Upper lobe of right lung (tissue), 1 donor: ENCODE results near the gene SLC1A7. TPM values are rescaled to one million over a fixed set of nuclear protein-coding genes. Genes with fewer than 3 reads are reported as not detected.

ENCODE experiments used
- ATAC-seq: fragments of 200-7000 bp; cut with Tn5 transposase; one replicate; pipeline ENCODE4 v1.9.1; 2020; ENCODE audit warnings: mild to moderate bottlenecking, moderate library complexity
- DNase-seq: peaks from one replicate; pipeline ENCODE4 v3.0.0-alpha.2; 2020
- H3K27ac ChIP-seq: fragments of 200-600 bp; one replicate; pipeline ENCODE4 v1.8.0; 2022
- H3K27me3 ChIP-seq: fragments of 200-600 bp; one replicate; pipeline ENCODE4 v1.8.0; 2022; ENCODE audit warnings: mild to moderate bottlenecking
- H3K36me3 ChIP-seq: fragments of 200-600 bp; one replicate; pipeline ENCODE4 v1.8.0; 2022
- H3K4me1 ChIP-seq: fragments of 200-600 bp; one replicate; pipeline ENCODE4 v1.8.0; 2022
- H3K4me3 ChIP-seq: fragments of 200-600 bp; one replicate; pipeline ENCODE4 v1.8.0; 2022; ENCODE audit warnings: mild to moderate bottlenecking
- H3K9me3 ChIP-seq: fragments of 200-600 bp; one replicate; pipeline ENCODE4 v1.8.0; 2022
- CTCF ChIP-seq: fragments of 200-600 bp; IDR thresholded peaks from one replicate; pipeline ENCODE4 v1.8.0; 2022; ENCODE audit warnings: antibody characterized with exemption
- intact Hi-C: fragments of 100-400 bp; cut with DNase I; formaldehyde crosslinking; loops from one replicate; pipeline ENCODE4 v1.11.0; 2022
- total RNA-seq: library from RNA; stranded (reverse); fragmentation: NEBNext Ultra II Directional; extraction: Animal tissue kit (Norgen Biotek cat#: 25700); gene quantifications from one replicate; pipeline ENCODE4 v1.2.1, GENCODE V29; 2021
- donor health status: DM: no; HTN: yes; CAD: no; lungs with severe emphysema.

The SLC1A7 gene
- total RNA-seq, 1 donor from 2014 or later = 0.26 TPM

- Histone ChIP-seq H3K36me3 (no peaks in the 10 kb centered on the region), H3K4me3 (no peak overlapping the region), H3K9me3 (no peaks in the 10 kb centered on the region), H3K27me3 (no peaks in the 10 kb centered on the region), H3K4me1 (peaks cover 10% of the 10 kb centered on the region), H3K27ac (no peak overlapping the region)
- DNase-seq = no peak
- intact Hi-C loops = no loop called here
- ATAC-seq = no peak
- TF ChIP-seq CTCF = no peak
Observed at GRCh38 chr1:53094533-53094919, 47.9 kb downstream of the SLC1A7 start.

GRCh38 chr1:53093778-53094532 lies 48.5 kb downstream of the SLC1A7 start:
- H3K27me3 ChIP-seq = no peaks in the 10 kb centered on the region
- H3K4me3 ChIP-seq = no peak overlapping the region
- peaks cover 10% of the 10 kb centered on the region for H3K4me1 ChIP-seq
- intact Hi-C loops = no loop called here
- TF ChIP-seq CTCF = no peak
- no peak overlapping the region for H3K27ac ChIP-seq
- no peak for DNase-seq
- ATAC-seq = no peak
- H3K36me3 ChIP-seq = no peaks in the 10 kb centered on the region
- H3K9me3 ChIP-seq = no peaks in the 10 kb centered on the region

GRCh38 chr1:53093451-53093754 lies 49.0 kb downstream of the SLC1A7 start:
- Histone ChIP-seq H3K4me3 (no peak overlapping the region), H3K27me3 (no peaks in the 10 kb centered on the region), H3K9me3 (no peaks in the 10 kb centered on the region), H3K36me3 (no peaks in the 10 kb centered on the region), H3K27ac (no peak overlapping the region), H3K4me1 (peaks cover 10% of the 10 kb centered on the region)
- DNase-seq (no peak), ATAC-seq (no peak)
- intact Hi-C loops = no loop called here
- TF ChIP-seq CTCF = no peak

- H3K4me1 ChIP-seq = peaks cover 10% of the 10 kb centered on the region
- no peak overlapping the region for H3K4me3 ChIP-seq
- no peaks in the 10 kb centered on the region for H3K9me3 ChIP-seq
- DNase-seq (no peak), ATAC-seq (no peak)
- H3K36me3 ChIP-seq = no peaks in the 10 kb centered on the region
- no peak overlapping the region for H3K27ac ChIP-seq
- intact Hi-C loops = no loop called here
- TF ChIP-seq CTCF = no peak
- no peaks in the 10 kb centered on the region for H3K27me3 ChIP-seq
Observed at GRCh38 chr1:53092659-53093450, 49.6 kb downstream of the SLC1A7 start.

- intact Hi-C loops = no loop called here
- no peak overlapping the region for H3K27ac ChIP-seq
- peaks cover 10% of the 10 kb centered on the region for H3K4me1 ChIP-seq
- no peaks in the 10 kb centered on the region for H3K27me3 ChIP-seq
- peak; percentile 76 for DNase-seq
- peak; percentile 55 for ATAC-seq
- no peak for TF ChIP-seq CTCF
- no peak overlapping the region for H3K4me3 ChIP-seq
- H3K36me3 ChIP-seq = no peaks in the 10 kb centered on the region
- H3K9me3 ChIP-seq = no peaks in the 10 kb centered on the region
Observed at GRCh38 chr1:53091841-53092645, 50.4 kb downstream of the SLC1A7 start.
